HL-60/S4 (cell line): ENCODE data around the gene MCTP2.

Source experiments
- in situ Hi-C: fragments of 300-500 bp; cut with MboI; formaldehyde crosslinking; loops from 2 replicates; pipeline ENCODE4 v1.14.3; 2022; ENCODE audit warnings: low sequenced_read_pairs

The MCTP2 gene

GRCh38 chr15:94346282-94346681 is 114.9 kb downstream of the MCTP2 start:
- in situ Hi-C loops, result no loop called here

GRCh38 chr15:94348084-94348483 is 116.7 kb downstream of the MCTP2 start:
- in situ Hi-C loops, result no loop called here

- in situ Hi-C loops, result no loop called here
These were observed 119.7 kb downstream of the MCTP2 start for GRCh38 chr15:94351031-94351535.

GRCh38 chr15:94352636-94353487 is 121.5 kb downstream of the MCTP2 start:
- in situ Hi-C loops, result no loop called here

- in situ Hi-C loops, result no loop called here
These were observed 122.1 kb downstream of the MCTP2 start for GRCh38 chr15:94353488-94353820.

GRCh38 chr15:94354655-94355054 is 123.3 kb downstream of the MCTP2 start:
- in situ Hi-C loops, result no loop called here

GRCh38 chr15:94359716-94360115 is 128.4 kb downstream of the MCTP2 start:
- in situ Hi-C loops, result no loop called here

- in situ Hi-C loops, result no loop called here
These were observed 128.9 kb downstream of the MCTP2 start for GRCh38 chr15:94360251-94360685.

- in situ Hi-C loops, result no loop called here
These were observed 131.2 kb downstream of the MCTP2 start for GRCh38 chr15:94362385-94363092.

GRCh38 chr15:94363382-94363781 is 132.0 kb downstream of the MCTP2 start:
- in situ Hi-C loops, result no loop called here

- in situ Hi-C loops, result no loop called here
These were observed 135.4 kb downstream of the MCTP2 start for GRCh38 chr15:94366781-94367180.

- in situ Hi-C loops, result no loop called here
These were observed 136.6 kb downstream of the MCTP2 start for GRCh38 chr15:94367726-94368535.

GRCh38 chr15:94370206-94370935 is 139.0 kb downstream of the MCTP2 start:
- in situ Hi-C loops, result no loop called here

GRCh38 chr15:94370936-94371285 is 139.6 kb downstream of the MCTP2 start:
- in situ Hi-C loops, result no loop called here

GRCh38 chr15:94372821-94373220 is 141.5 kb downstream of the MCTP2 start:
- in situ Hi-C loops, result no loop called here

GRCh38 chr15:94375997-94376396 is 144.6 kb downstream of the MCTP2 start:
- in situ Hi-C loops, result no loop called here

GRCh38 chr15:94379986-94380385 is 148.6 kb downstream of the MCTP2 start:
- in situ Hi-C loops, result no loop called here

GRCh38 chr15:94380798-94381197 is 149.4 kb downstream of the MCTP2 start:
- in situ Hi-C loops, result no loop called here

- in situ Hi-C loops, result no loop called here
These were observed 150.0 kb downstream of the MCTP2 start for GRCh38 chr15:94381384-94381783.

- in situ Hi-C loops, result no loop called here
These were observed 151.7 kb downstream of the MCTP2 start for GRCh38 chr15:94383041-94383440.

GRCh38 chr15:94383706-94384105 is 152.3 kb downstream of the MCTP2 start:
- in situ Hi-C loops, result no loop called here
